H1 (cell line): ENCODE data around the gene SLC2A14. TPM values are rescaled to one million over a fixed set of nuclear protein-coding genes. Genes with fewer than 3 reads are reported as not detected.
"Not testable (repeated sequence)": the region's sequence is repeated elsewhere in the genome, so short reads cannot be mapped to it uniquely, and the experiment has no call there.

Source experiments
- CTCF ChIA-PET: fragments of 300-600 bp; sonication (Branson Sonifier 250); formaldehyde crosslinking; loops from one replicate; lab custom pipeline; 2021; ENCODE audit not compliant: partially characterized antibody; lab: Charles Lee
- POLR2A ChIA-PET: fragments of 300-600 bp; sonication (Branson Sonifier 250); formaldehyde crosslinking; loops from one replicate; lab custom pipeline; 2021; ENCODE audit warnings: inconsistent platforms; ENCODE audit not compliant: partially characterized antibody; lab: Charles Lee
- DNase-seq, 2 experiments: peaks; one replicate each; pipeline versions ENCODE4 v3.0.0 to v3.0.0-alpha.2; 2010 to 2022; ENCODE audit warnings: low spot score in 2 of 2, low read depth in 1 of 2, mixed read lengths in 1 of 2
- FAIRE-seq: peaks from 2 replicates; lab custom pipeline; 2011; peaks lifted over from hg19 to GRCh38; lab: Jason Lieb, UNC
- H2AFZ ChIP-seq: 2 replicates; pipeline ENCODE4 v1.8.1; 2012; ENCODE audit warnings: low read length, inconsistent platforms
- H2AK5ac ChIP-seq: 2 replicates; pipeline ENCODE4 v1.6.1; 2013; ENCODE audit warnings: low read depth, low read length
- H2BK120ac ChIP-seq: replicated peaks from 2 replicates; pipeline ENCODE3; 2013; ENCODE audit warnings: low read depth, low read length, inconsistent platforms
- H2BK12ac ChIP-seq: 2 replicates; pipeline ENCODE4 v1.6.1; 2013; ENCODE audit warnings: low read depth, low read length
- H2BK15ac ChIP-seq: 2 replicates; pipeline ENCODE4 v1.6.1; 2013; ENCODE audit warnings: low read length
- H2BK20ac ChIP-seq: 2 replicates; pipeline ENCODE4 v1.6.1; 2013; ENCODE audit warnings: low read length
- H2BK5ac ChIP-seq: 2 replicates; pipeline ENCODE4 v1.6.1; 2013; ENCODE audit warnings: low read depth, low read length
- H3K14ac ChIP-seq: 2 replicates; pipeline ENCODE4 v1.6.1; 2013; ENCODE audit warnings: inconsistent platforms; ENCODE audit not compliant: insufficient read length
- H3K18ac ChIP-seq: 2 replicates; pipeline ENCODE4 v1.6.1; 2013; ENCODE audit warnings: low read length; ENCODE audit errors: extremely low read depth
- H3K23ac ChIP-seq: 2 replicates; pipeline ENCODE4 v1.6.1; 2013; ENCODE audit warnings: inconsistent platforms; ENCODE audit not compliant: insufficient read length
- H3K23me2 ChIP-seq: 2 replicates; pipeline ENCODE4 v1.6.1; 2013; ENCODE audit warnings: low read depth, low read length
- H3K27ac ChIP-seq: 2 replicates; pipeline ENCODE4 v1.6.1; 2011; ENCODE audit warnings: low read depth, low read length, inconsistent platforms
- H3K27me3 ChIP-seq, 4 experiments: replicated peaks in 1 of 4; 1 replicate in 1 of 4; 2 replicates in 3 of 4; pipeline versions ENCODE4 v1.6.1 to v1.8.1; 2011 to 2013; ENCODE audit warnings: low read length in 3 of 4, mild to moderate bottlenecking in 3 of 4, inconsistent platforms in 2 of 4, mixed read lengths in 2 of 4, moderate library complexity in 1 of 4; ENCODE audit not compliant: control insufficient read depth in 3 of 4, insufficient read depth in 3 of 4; ENCODE audit errors: extremely low read depth in 1 of 4
- H3K36me3 ChIP-seq, 4 experiments: 2 replicates each; pipeline versions ENCODE4 v1.6.1 to v1.8.1; 2011 to 2013; ENCODE audit warnings: mild to moderate bottlenecking in 4 of 4, low read length in 3 of 4, moderate library complexity in 2 of 4, control low read depth in 1 of 4, inconsistent platforms in 1 of 4; ENCODE audit not compliant: insufficient read depth in 4 of 4, control insufficient read depth in 2 of 4
- H3K4ac ChIP-seq: replicated peaks from 2 replicates; pipeline ENCODE3; 2013; ENCODE audit warnings: low read length, low read depth, mixed read lengths, inconsistent platforms; ENCODE audit not compliant: insufficient read length
- H3K4me1 ChIP-seq, 4 experiments: replicated peaks in 1 of 4; 1 replicate in 1 of 4; 2 replicates in 3 of 4; pipeline versions ENCODE4 v1.6.1 to v1.8.1; 2011 to 2013; ENCODE audit warnings: low read length in 3 of 4, inconsistent platforms in 2 of 4, mixed read lengths in 1 of 4; ENCODE audit not compliant: insufficient read depth in 4 of 4, control insufficient read depth in 3 of 4
- H3K4me2 ChIP-seq, 2 experiments: 2 replicates each; pipeline versions ENCODE4 v1.6.1 to v1.8.1; 2011 to 2013; ENCODE audit warnings: low read depth in 2 of 2, low read length in 2 of 2, control low read depth in 1 of 2, inconsistent platforms in 1 of 2, mild to moderate bottlenecking in 1 of 2; ENCODE audit not compliant: insufficient read depth in 1 of 2
- H3K4me3 ChIP-seq, 4 experiments: fragments of 200-600, 300-600 bp in 1 of 4; sonication (generic), shearing (Covaris generic), sonication (Bioruptor Twin) in 1 of 4; 2 replicates each; pipeline versions ENCODE4 v1.5.1 to v1.8.1; 2011 to 2016; ENCODE audit warnings: low read length in 4 of 4, low read depth in 3 of 4, control low read depth in 2 of 4, inconsistent platforms in 2 of 4, mild to moderate bottlenecking in 2 of 4, mixed read lengths in 1 of 4, moderate library complexity in 1 of 4; ENCODE audit not compliant: insufficient read depth in 2 of 4; ENCODE audit errors: extremely low read depth in 1 of 4
- H3K56ac ChIP-seq: replicated peaks from 2 replicates; pipeline ENCODE3; 2013; ENCODE audit warnings: low read depth, mild to moderate bottlenecking, mixed read lengths, low read length, inconsistent platforms; ENCODE audit not compliant: insufficient read length
- H3K79me1 ChIP-seq: 2 replicates; pipeline ENCODE4 v1.6.1; 2013; ENCODE audit warnings: low read depth, low read length, control low read depth
- H3K79me2 ChIP-seq, 2 experiments: 2 replicates each; pipeline versions ENCODE4 v1.6.1 to v1.8.1; 2012 to 2013; ENCODE audit warnings: low read length in 2 of 2, mild to moderate bottlenecking in 2 of 2, inconsistent platforms in 1 of 2; ENCODE audit not compliant: insufficient read depth in 2 of 2, control insufficient read depth in 1 of 2
- H3K9ac ChIP-seq, 4 experiments: replicated peaks in 1 of 4; 1 replicate in 1 of 4; 2 replicates in 3 of 4; pipeline versions ENCODE4 v1.6.1 to v1.8.1; 2011 to 2013; ENCODE audit warnings: low read depth in 3 of 4, low read length in 3 of 4, control low read depth in 2 of 4, mild to moderate bottlenecking in 2 of 4, moderate library complexity in 2 of 4, inconsistent platforms in 1 of 4; ENCODE audit errors: extremely low read depth in 1 of 4
- H3K9me3 ChIP-seq, 2 experiments: 2 replicates each; pipeline versions ENCODE4 v1.6.1 to v1.8.1; 2012 to 2013; ENCODE audit warnings: mild to moderate bottlenecking in 2 of 2, moderate library complexity in 2 of 2, control low read depth in 1 of 2, inconsistent platforms in 1 of 2, low read depth in 1 of 2, low read length in 1 of 2, mixed read lengths in 1 of 2; ENCODE audit not compliant: insufficient read depth in 2 of 2
- H4K20me1 ChIP-seq, 2 experiments: replicated peaks in 1 of 2; 2 replicates each; pipeline versions ENCODE3 to v1.8.1; 2011 to 2013; ENCODE audit warnings: inconsistent platforms in 2 of 2, low read length in 2 of 2, mild to moderate bottlenecking in 1 of 2; ENCODE audit not compliant: insufficient read depth in 2 of 2, control insufficient read depth in 1 of 2
- H4K5ac ChIP-seq: 2 replicates; pipeline ENCODE4 v1.6.1; 2013; ENCODE audit warnings: low read length, low read depth, mixed read lengths, inconsistent platforms; ENCODE audit not compliant: insufficient read length
- H4K8ac ChIP-seq: 2 replicates; pipeline ENCODE4 v1.8.0; 2013; ENCODE audit warnings: mild to moderate bottlenecking, moderate library complexity, low read length, inconsistent platforms; ENCODE audit not compliant: insufficient read depth; ENCODE audit errors: extremely low read depth
- H4K91ac ChIP-seq: replicated peaks from 2 replicates; pipeline ENCODE3; 2013; ENCODE audit warnings: low read length, mixed read lengths, inconsistent platforms; ENCODE audit not compliant: insufficient read length
- SIN3A ChIP-seq, 2 experiments: IDR thresholded peaks in 1 of 2; conservative IDR thresholded peaks in 1 of 2; 2 replicates each; pipeline ENCODE4 v1.6.1; 2011 to 2012; ENCODE audit warnings: low read length in 2 of 2, improper control_type of control experiment in 1 of 2, low read depth in 1 of 2, mild to moderate bottlenecking in 1 of 2
- TEAD4 ChIP-seq: IDR thresholded peaks from 2 replicates; pipeline ENCODE4 v1.6.1; 2012; ENCODE audit warnings: low read depth, low read length, inconsistent platforms, mixed read lengths
- WGBS, 2 experiments: shearing (Covaris generic) in 1 of 2; methylation state at CpG; one replicate each; pipeline versions ENCODE4 v1.1.6 to v1.1.7; 2013 to 2015; ENCODE audit warnings: low lambda C conversion rate in 2 of 2, mixed read lengths in 2 of 2, inconsistent platforms in 1 of 2, low coverage in 1 of 2, missing lambda C conversion rate in 1 of 2; ENCODE audit not compliant: insufficient replicate concordance in 2 of 2, insufficient coverage in 1 of 2, insufficient read length in 1 of 2; ENCODE audit errors: extremely low coverage in 1 of 2, missing lambda C conversion rate in 1 of 2; 5-methylcytosine and 5-hydroxymethylcytosine counted together
- polyA plus RNA-seq, 7 experiments: library from polyadenylated mRNA; depleted of rRNA in 3 of 7; stranded (reverse) in 5 of 7; unstranded in 2 of 7; fragments of >200 nt in 5 of 7; fragments of 200-250 nt in 2 of 7; gene quantifications; 1 replicate in 5 of 7; 2 replicates in 1 of 7; 4 replicates in 1 of 7; pipeline versions ENCODE4 v1.2.1 to v1.2.3, GENCODE V29; 2011 to 2013; ENCODE audit warnings: missing spikeins in 2 of 7, mixed read lengths in 2 of 7
- total RNA-seq: library from RNA; stranded (reverse); fragmentation: NEBNext Ultra II Directional; extraction: Animal tissue kit (Norgen Biotek cat#: 25700); gene quantifications from 2 replicates; pipeline ENCODE4 v1.2.1, GENCODE V29; 2021
- TF ChIP-seq, protein P1 (sequence below): IDR thresholded peaks from 2 replicates; pipeline ENCODE4 v1.6.1; 2012; ENCODE audit warnings: inconsistent platforms

SLC2A14 gene
- total and polyA plus RNA-seq, 2 of the 8 experiments (the other 6 are each of a cell fraction or from before 2014, with no cell fraction given), result 11.1 to 19.3 TPM

DNA sequence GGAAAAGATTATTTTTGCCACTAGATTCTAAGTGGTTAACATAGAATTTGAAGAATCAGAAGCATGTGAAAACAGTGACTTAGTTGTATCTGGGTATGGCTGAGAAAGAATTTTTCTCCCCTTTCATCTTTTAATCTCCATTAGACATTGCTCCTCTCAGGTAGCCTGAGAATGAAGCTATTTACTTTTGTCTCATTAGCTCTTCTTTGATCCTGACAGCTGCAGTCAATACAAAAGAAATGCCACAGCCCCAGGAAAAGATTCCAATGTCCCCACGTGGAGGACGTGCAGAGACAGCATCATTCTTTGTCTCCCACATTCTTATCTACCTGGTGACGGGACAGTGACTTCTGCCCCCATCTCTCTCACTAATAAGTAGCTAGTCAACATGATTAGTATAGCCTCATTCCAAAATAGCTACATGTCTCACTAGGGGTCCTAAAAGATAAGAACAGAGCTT is 21.1 kb downstream of the SLC2A14 start:
- not testable (repeated sequence) for H3K4me3 ChIP-seq, DNase-seq, H3K9ac ChIP-seq, H3K79me1 ChIP-seq, H2BK15ac ChIP-seq, H3K56ac ChIP-seq, H2AK5ac ChIP-seq, H3K4me1 ChIP-seq, H3K18ac ChIP-seq, H3K23ac ChIP-seq, H2BK12ac ChIP-seq, H2BK5ac ChIP-seq, H3K9me3 ChIP-seq, H2AFZ ChIP-seq, H4K5ac ChIP-seq, H2BK20ac ChIP-seq, H3K4ac ChIP-seq, H3K27ac ChIP-seq, H3K36me3 ChIP-seq, H3K14ac ChIP-seq, H4K8ac ChIP-seq, H4K20me1 ChIP-seq, H3K23me2 ChIP-seq, H3K27me3 ChIP-seq, H3K4me2 ChIP-seq, H4K91ac ChIP-seq, H3K79me2 ChIP-seq, H2BK120ac ChIP-seq
- ChIA-PET CTCF (interaction anchor here (1.0 to 1.5 kb wide), 3 partner anchors 10 to 54 kb away, joined by 3 to 7 read pairs (median 3); no protein-coding TSS in a partner anchor), POLR2A (interaction anchor here (0.7 to 1.2 kb wide), 3 partner anchors 8 to 58 kb away, joined by 3 read pairs; partner anchors contain the start of gene SLC2A14)
- WGBS, 2 experiments, result 12% methylated on average over 3 of the region's 3 CpGs; no CpG with 5 or more reads in 1 of the 2 experiments
- peak; percentile 91 for FAIRE-seq
- TF ChIP-seq, protein P1, sequence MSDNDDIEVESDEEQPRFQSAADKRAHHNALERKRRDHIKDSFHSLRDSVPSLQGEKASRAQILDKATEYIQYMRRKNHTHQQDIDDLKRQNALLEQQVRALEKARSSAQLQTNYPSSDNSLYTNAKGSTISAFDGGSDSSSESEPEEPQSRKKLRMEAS, result peak; percentile 57; the same call in 1 of the 2 replicates
- TF ChIP-seq SIN3A (conservative IDR thresholded peaks at IDR 0.05 in 1 of 2, IDR thresholded peaks at IDR 0.05 in 1 of 2; ENCODE audit: low read depth in 1 of 2, low read length in 2 of 2) (peak; percentile 79 to 83; a peak in 1 of 4 replicates), TEAD4 (peak; percentile 69; the same call in 1 of the 2 replicates)
